ENCODE measurements around the gene THOC2. TPM values are rescaled to one million over a fixed set of nuclear protein-coding genes. Genes with fewer than 3 reads are reported as not detected.

The THOC2 gene
- total RNA-seq, 2 donors from 2014 or later = 48.0 to 76.2 TPM

GRCh38 chrX:123562342-123563146 lies 170.3 kb downstream of the THOC2 start:
- Histone ChIP-seq H3K27me3 (replicated peaks; ENCODE audit: insufficient read depth) (no peaks in the 10 kb centered on the region), H3K36me3 (no peaks in the 10 kb centered on the region), H3K27ac (no peak overlapping the region), H3K9me3 (no peaks in the 10 kb centered on the region), H3K4me1 (replicated peaks) (no peaks in the 10 kb centered on the region), H3K4me3 (no peak overlapping the region)
- intact Hi-C loops (cut with DNase I) = no loop called here
- 96% methylated on average over 28 of the region's 32 CpGs for WGBS
- DNase-seq (ENCODE audit: low spot score) = no peak
- no peak for TF ChIP-seq POLR2A (IDR thresholded peaks at IDR 0.05)
- no peak for TF ChIP-seq CTCF (IDR thresholded peaks at IDR 0.05)
- no peak for TF ChIP-seq POLR2AphosphoS5 (IDR thresholded peaks at IDR 0.05)

GRCh38 chrX:123561439-123562215 lies 171.2 kb downstream of the THOC2 start:
- intact Hi-C loops (cut with DNase I) = no loop called here
- DNase-seq (ENCODE audit: low spot score) = no peak
- Histone ChIP-seq H3K9me3 (no peaks in the 10 kb centered on the region), H3K27ac (no peak overlapping the region), H3K36me3 (no peaks in the 10 kb centered on the region), H3K27me3 (replicated peaks; ENCODE audit: insufficient read depth) (no peaks in the 10 kb centered on the region), H3K4me1 (replicated peaks) (no peaks in the 10 kb centered on the region), H3K4me3 (no peak overlapping the region)
- TF ChIP-seq POLR2A (IDR thresholded peaks at IDR 0.05) (no peak), CTCF (IDR thresholded peaks at IDR 0.05) (no peak)
- WGBS = 96% methylated on average over 24 of the region's 28 CpGs

- Histone ChIP-seq H3K36me3 (no peaks in the 10 kb centered on the region), H3K9me3 (no peaks in the 10 kb centered on the region), H3K4me3 (no peak overlapping the region), H3K27me3 (replicated peaks; ENCODE audit: insufficient read depth) (no peaks in the 10 kb centered on the region), H3K4me1 (replicated peaks) (no peaks in the 10 kb centered on the region), H3K27ac (no peak overlapping the region)
- no peak for DNase-seq (ENCODE audit: low spot score)
- TF ChIP-seq CTCF (IDR thresholded peaks at IDR 0.05) = no peak
- no peak for TF ChIP-seq POLR2A (IDR thresholded peaks at IDR 0.05)
- no peak for TF ChIP-seq POLR2AphosphoS5 (IDR thresholded peaks at IDR 0.05)
- 100% methylated on average over 1 of the region's 1 CpG for WGBS
- intact Hi-C loops (cut with DNase I) = no loop called here
Measured at GRCh38 chrX:123550829-123551228, 182.0 kb downstream of the THOC2 start.

Small RNA genes within 50 kb of the gene (small RNA-seq; reads per million reads assigned to genes)
- gene AL030996.1 = 0 reads per million in 2 donors
- gene RNU7-69P = 0 reads per million in 2 donors

Other genes starting within 250 kb of the THOC2 start
- 10 to 100 TPM; 30.0 to 56.4 TPM for gene XIAP, start 127.0 kb upstream of the THOC2 start, total RNA-seq
- 10 to 100 TPM; 32.6 to 51.2 TPM for gene STAG2, start 228.7 kb upstream of the THOC2 start, total RNA-seq

Data from prostate gland (tissue), 2 donors.